GM23338 (cell line): Measurements from ENCODE around the gene PITPNC1. TPM values are rescaled to one million over a fixed set of nuclear protein-coding genes. Genes with fewer than 3 reads are reported as not detected.

Experiments used
- ATAC-seq: fragments of 200-7000 bp; cut with Tn5 transposase; 3 replicates; pipeline ENCODE4 v1.9.1; 2020
- DNase-seq: peaks from one replicate; pipeline ENCODE4 v3.0.0-alpha.2; 2015; ENCODE audit warnings: low spot score
- H2AFZ ChIP-seq: fragments of 200-600 bp; sonication (generic); 2 replicates; pipeline ENCODE4 v1.8.0; 2016; ENCODE audit warnings: antibody characterized with exemption, mild to moderate bottlenecking, moderate library complexity
- H3F3A ChIP-seq: fragments of 200-600 bp; sonication (generic); replicated peaks from 2 replicates; pipeline ENCODE4 v1.8.0; 2017; ENCODE audit warnings: antibody characterized with exemption, mixed run types, low read depth
- H3K27ac ChIP-seq: fragments of 200-600 bp; sonication (generic); 2 replicates; pipeline ENCODE4 v1.6.1; 2016; ENCODE audit warnings: low read depth
- H3K27me3 ChIP-seq: fragments of 200-600 bp; sonication (generic); 2 replicates; pipeline ENCODE4 v1.8.0; 2016; ENCODE audit warnings: mild to moderate bottlenecking, mixed run types, moderate library complexity; ENCODE audit not compliant: insufficient read depth
- H3K36me3 ChIP-seq: fragments of 200-600 bp; sonication (generic); 2 replicates; pipeline ENCODE4 v1.8.0; 2016; ENCODE audit warnings: mild to moderate bottlenecking; ENCODE audit not compliant: insufficient read depth
- H3K4me1 ChIP-seq: fragments of 200-600 bp; sonication (generic); 2 replicates; pipeline ENCODE4 v1.8.0; 2016; ENCODE audit warnings: mild to moderate bottlenecking, moderate library complexity; ENCODE audit not compliant: insufficient read depth
- H3K4me2 ChIP-seq: fragments of 200-600 bp; sonication (generic); 2 replicates; pipeline ENCODE4 v1.7.1; 2017; ENCODE audit warnings: mixed run types
- H3K4me3 ChIP-seq: fragments of 200-600 bp; sonication (generic); 2 replicates; pipeline ENCODE4 v1.6.1; 2016; ENCODE audit warnings: mixed run types
- H3K79me2 ChIP-seq: fragments of 200-600 bp; sonication (generic); replicated peaks from 2 replicates; pipeline ENCODE4 v1.8.0; 2017; ENCODE audit warnings: mild to moderate bottlenecking; ENCODE audit not compliant: insufficient read depth
- H3K9me2 ChIP-seq: fragments of 200-600 bp; sonication (generic); 2 replicates; pipeline ENCODE4 v1.8.0; 2017; ENCODE audit not compliant: insufficient read depth
- H4K20me1 ChIP-seq: fragments of 200-600 bp; sonication (generic); replicated peaks from 2 replicates; pipeline ENCODE4 v1.8.0; 2017; ENCODE audit warnings: mild to moderate bottlenecking; ENCODE audit not compliant: insufficient read depth
- H3K27ac Mint-ChIP-seq: 2 replicates; pipeline ENCODE4 v1.8.0; 2020; ENCODE audit warnings: inconsistent platforms, mild to moderate bottlenecking, moderate library complexity, mixed read lengths
- H3K27me3 Mint-ChIP-seq: 3 replicates; pipeline ENCODE4 v1.8.0; 2022; ENCODE audit warnings: low read depth, mild to moderate bottlenecking, moderate library complexity, mixed read lengths, inconsistent platforms; ENCODE audit not compliant: insufficient read depth, poor library complexity
- H3K36me3 Mint-ChIP-seq: 3 replicates; pipeline ENCODE4 v1.8.0; 2021; ENCODE audit warnings: low read depth, mild to moderate bottlenecking, inconsistent platforms, moderate library complexity, mixed read lengths
- H3K4me1 Mint-ChIP-seq: 3 replicates; pipeline ENCODE4 v1.8.0; 2020; ENCODE audit warnings: mild to moderate bottlenecking, inconsistent platforms, mixed read lengths
- H3K4me3 Mint-ChIP-seq: 3 replicates; pipeline ENCODE4 v1.8.0; 2021; ENCODE audit warnings: moderate library complexity, mild to moderate bottlenecking, inconsistent platforms, mixed read lengths
- H3K9me3 Mint-ChIP-seq: 3 replicates; pipeline ENCODE4 v1.8.0; 2020; ENCODE audit warnings: moderate library complexity, mild to moderate bottlenecking, inconsistent platforms, mixed read lengths
- CREB1 ChIP-seq: fragments of 250-450 bp; sonication (Bioruptor Pico); IDR thresholded peaks from 2 replicates; pipeline ENCODE4 v1.5.0; 2020; ENCODE audit warnings: low read depth, mild to moderate bottlenecking, moderate library complexity
- EZH2 ChIP-seq: fragments of 200-600 bp; sonication (generic); IDR thresholded peaks from one replicate; pipeline ENCODE4 v1.8.0; 2017; ENCODE audit warnings: antibody characterized with exemption, mild to moderate bottlenecking, low read depth; ENCODE audit not compliant: unreplicated experiment
- EZH2phosphoT487 ChIP-seq: fragments of 200-600 bp; sonication (generic); IDR thresholded peaks from one replicate; pipeline ENCODE4 v1.8.1; 2018; ENCODE audit warnings: antibody characterized with exemption; ENCODE audit not compliant: unreplicated experiment
- JUNB ChIP-seq: IDR thresholded peaks from one replicate; pipeline ENCODE4 v1.6.1; 2016; ENCODE audit warnings: antibody characterized with exemption; ENCODE audit not compliant: unreplicated experiment
- NANOG ChIP-seq: IDR thresholded peaks from 2 replicates; pipeline ENCODE4 v1.6.1; 2016; ENCODE audit warnings: antibody characterized with exemption, borderline replicate concordance
- POLR2AphosphoS5 ChIP-seq: IDR thresholded peaks from 2 replicates; pipeline ENCODE4 v1.6.1; 2016; ENCODE audit warnings: antibody characterized with exemption, low read depth
- REST ChIP-seq: IDR thresholded peaks from one replicate; pipeline ENCODE4 v1.6.1; 2018; ENCODE audit warnings: antibody characterized with exemption; ENCODE audit not compliant: unreplicated experiment
- STAT1 ChIP-seq: IDR thresholded peaks from one replicate; pipeline ENCODE4 v1.6.1; 2016; ENCODE audit warnings: antibody characterized with exemption; ENCODE audit not compliant: unreplicated experiment
- ZNF114 ChIP-seq: fragments of 250-450 bp; sonication (Bioruptor Pico); IDR thresholded peaks from 2 replicates; pipeline ENCODE4 v1.5.0; 2020; ENCODE audit warnings: mild to moderate bottlenecking, moderate library complexity
- ZNF331 ChIP-seq: fragments of 250-450 bp; sonication (Bioruptor Pico); IDR thresholded peaks from 2 replicates; pipeline ENCODE4 v1.5.0; 2020; ENCODE audit warnings: low read depth, mild to moderate bottlenecking, moderate library complexity
- polyA plus RNA-seq: library from polyadenylated mRNA; unstranded; fragments of >200 nt; fragmentation: Nextera tagmentation; extraction: Ambion mirVana; gene quantifications from 2 replicates; pipeline ENCODE4 v1.2.1, GENCODE V29; 2016
- total RNA-seq: library from RNA; depleted of rRNA; stranded (reverse); fragments of >200 nt; shearing (Covaris generic); gene quantifications from 2 replicates; pipeline ENCODE4 v1.2.3, GENCODE V29; 2014
- TF ChIP-seq, protein P1 (sequence below): IDR thresholded peaks from 2 replicates; pipeline ENCODE4 v1.6.1; 2016; ENCODE audit warnings: antibody characterized with exemption
- TF ChIP-seq, protein P2 (sequence below): fragments of 250-450 bp; sonication (Bioruptor Pico); IDR thresholded peaks from 2 replicates; pipeline ENCODE4 v1.5.0; 2020; ENCODE audit warnings: mild to moderate bottlenecking, moderate library complexity
- TF ChIP-seq, protein P3 (sequence below), 2 experiments: fragments of 200-600 bp in 1 of 2; sonication (generic) in 1 of 2; conservative IDR thresholded peaks; 2 replicates each; pipeline versions ENCODE4 v1.5.1 to v1.6.1; 2016 to 2017; ENCODE audit warnings: antibody characterized with exemption in 2 of 2, low read depth in 2 of 2, mild to moderate bottlenecking in 2 of 2, moderate library complexity in 1 of 2

PITPNC1 gene
- total and polyA plus RNA-seq, 2 experiments from 2014 or later: 23.0 to 32.6 TPM

GRCh38 chr17:67372751-67373150 lies 4.3 kb upstream of the PITPNC1 start:
- Mint-ChIP-seq H3K27ac (no peak overlapping the region), H3K4me3 (no peak overlapping the region), H3K36me3 (no peaks in the 10 kb centered on the region), H3K9me3 (no peaks in the 10 kb centered on the region), H3K4me1 (peaks cover 22% of the 10 kb centered on the region), H3K27me3 (peaks cover 9% of the 10 kb centered on the region)
- Histone ChIP-seq H3K79me2 (peaks cover 2% of the 10 kb centered on the region; the same call in 1 of the 2 replicates), H3F3A (peaks cover 14% of the 10 kb centered on the region; the same call in 1 of the 2 replicates), H4K20me1 (no peaks in the 10 kb centered on the region), H3K4me3 (no peak overlapping the region), H3K36me3 (no peaks in the 10 kb centered on the region), H3K4me1 (peaks cover 16% of the 10 kb centered on the region), H3K9me2 (no peaks in the 10 kb centered on the region), H3K4me2 (no peak overlapping the region), H3K27ac (no peak overlapping the region), H3K27me3 (no peaks in the 10 kb centered on the region), H2AFZ (no peak overlapping the region)
- no peak for DNase-seq
- TF ChIP-seq, protein P1, sequence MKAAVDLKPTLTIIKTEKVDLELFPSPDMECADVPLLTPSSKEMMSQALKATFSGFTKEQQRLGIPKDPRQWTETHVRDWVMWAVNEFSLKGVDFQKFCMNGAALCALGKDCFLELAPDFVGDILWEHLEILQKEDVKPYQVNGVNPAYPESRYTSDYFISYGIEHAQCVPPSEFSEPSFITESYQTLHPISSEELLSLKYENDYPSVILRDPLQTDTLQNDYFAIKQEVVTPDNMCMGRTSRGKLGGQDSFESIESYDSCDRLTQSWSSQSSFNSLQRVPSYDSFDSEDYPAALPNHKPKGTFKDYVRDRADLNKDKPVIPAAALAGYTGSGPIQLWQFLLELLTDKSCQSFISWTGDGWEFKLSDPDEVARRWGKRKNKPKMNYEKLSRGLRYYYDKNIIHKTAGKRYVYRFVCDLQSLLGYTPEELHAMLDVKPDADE: no peak
- no peak for TF ChIP-seq REST
- TF ChIP-seq EZH2: no peak
- no peak for TF ChIP-seq NANOG
- TF ChIP-seq, protein P2, sequence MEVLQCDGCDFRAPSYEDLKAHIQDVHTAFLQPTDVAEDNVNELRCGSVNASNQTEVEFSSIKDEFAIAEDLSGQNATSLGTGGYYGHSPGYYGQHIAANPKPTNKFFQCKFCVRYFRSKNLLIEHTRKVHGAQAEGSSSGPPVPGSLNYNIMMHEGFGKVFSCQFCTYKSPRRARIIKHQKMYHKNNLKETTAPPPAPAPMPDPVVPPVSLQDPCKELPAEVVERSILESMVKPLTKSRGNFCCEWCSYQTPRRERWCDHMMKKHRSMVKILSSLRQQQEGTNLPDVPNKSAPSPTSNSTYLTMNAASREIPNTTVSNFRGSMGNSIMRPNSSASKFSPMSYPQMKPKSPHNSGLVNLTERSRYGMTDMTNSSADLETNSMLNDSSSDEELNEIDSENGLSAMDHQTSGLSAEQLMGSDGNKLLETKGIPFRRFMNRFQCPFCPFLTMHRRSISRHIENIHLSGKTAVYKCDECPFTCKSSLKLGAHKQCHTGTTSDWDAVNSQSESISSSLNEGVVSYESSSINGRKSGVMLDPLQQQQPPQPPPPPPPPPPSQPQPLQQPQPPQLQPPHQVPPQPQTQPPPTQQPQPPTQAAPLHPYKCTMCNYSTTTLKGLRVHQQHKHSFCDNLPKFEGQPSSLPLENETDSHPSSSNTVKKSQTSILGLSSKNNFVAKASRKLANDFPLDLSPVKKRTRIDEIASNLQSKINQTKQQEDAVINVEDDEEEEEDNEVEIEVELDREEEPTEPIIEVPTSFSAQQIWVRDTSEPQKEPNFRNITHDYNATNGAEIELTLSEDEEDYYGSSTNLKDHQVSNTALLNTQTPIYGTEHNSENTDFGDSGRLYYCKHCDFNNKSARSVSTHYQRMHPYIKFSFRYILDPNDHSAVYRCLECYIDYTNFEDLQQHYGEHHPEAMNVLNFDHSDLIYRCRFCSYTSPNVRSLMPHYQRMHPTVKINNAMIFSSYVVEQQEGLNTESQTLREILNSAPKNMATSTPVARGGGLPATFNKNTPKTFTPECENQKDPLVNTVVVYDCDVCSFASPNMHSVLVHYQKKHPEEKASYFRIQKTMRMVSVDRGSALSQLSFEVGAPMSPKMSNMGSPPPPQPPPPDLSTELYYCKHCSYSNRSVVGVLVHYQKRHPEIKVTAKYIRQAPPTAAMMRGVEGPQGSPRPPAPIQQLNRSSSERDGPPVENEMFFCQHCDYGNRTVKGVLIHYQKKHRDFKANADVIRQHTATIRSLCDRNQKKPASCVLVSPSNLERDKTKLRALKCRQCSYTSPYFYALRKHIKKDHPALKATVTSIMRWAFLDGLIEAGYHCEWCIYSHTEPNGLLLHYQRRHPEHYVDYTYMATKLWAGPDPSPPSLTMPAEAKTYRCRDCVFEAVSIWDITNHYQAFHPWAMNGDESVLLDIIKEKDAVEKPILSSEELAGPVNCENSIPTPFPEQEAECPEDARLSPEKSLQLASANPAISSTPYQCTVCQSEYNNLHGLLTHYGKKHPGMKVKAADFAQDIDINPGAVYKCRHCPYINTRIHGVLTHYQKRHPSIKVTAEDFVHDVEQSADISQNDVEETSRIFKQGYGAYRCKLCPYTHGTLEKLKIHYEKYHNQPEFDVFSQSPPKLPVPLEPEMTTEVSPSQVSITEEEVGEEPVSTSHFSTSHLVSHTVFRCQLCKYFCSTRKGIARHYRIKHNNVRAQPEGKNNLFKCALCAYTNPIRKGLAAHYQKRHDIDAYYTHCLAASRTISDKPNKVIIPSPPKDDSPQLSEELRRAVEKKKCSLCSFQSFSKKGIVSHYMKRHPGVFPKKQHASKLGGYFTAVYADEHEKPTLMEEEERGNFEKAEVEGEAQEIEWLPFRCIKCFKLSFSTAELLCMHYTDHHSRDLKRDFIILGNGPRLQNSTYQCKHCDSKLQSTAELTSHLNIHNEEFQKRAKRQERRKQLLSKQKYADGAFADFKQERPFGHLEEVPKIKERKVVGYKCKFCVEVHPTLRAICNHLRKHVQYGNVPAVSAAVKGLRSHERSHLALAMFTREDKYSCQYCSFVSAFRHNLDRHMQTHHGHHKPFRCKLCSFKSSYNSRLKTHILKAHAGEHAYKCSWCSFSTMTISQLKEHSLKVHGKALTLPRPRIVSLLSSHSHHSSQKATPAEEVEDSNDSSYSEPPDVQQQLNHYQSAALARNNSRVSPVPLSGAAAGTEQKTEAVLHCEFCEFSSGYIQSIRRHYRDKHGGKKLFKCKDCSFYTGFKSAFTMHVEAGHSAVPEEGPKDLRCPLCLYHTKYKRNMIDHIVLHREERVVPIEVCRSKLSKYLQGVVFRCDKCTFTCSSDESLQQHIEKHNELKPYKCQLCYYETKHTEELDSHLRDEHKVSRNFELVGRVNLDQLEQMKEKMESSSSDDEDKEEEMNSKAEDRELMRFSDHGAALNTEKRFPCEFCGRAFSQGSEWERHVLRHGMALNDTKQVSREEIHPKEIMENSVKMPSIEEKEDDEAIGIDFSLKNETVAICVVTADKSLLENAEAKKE (CRISPR knock-in tag): no peak
- TF ChIP-seq, protein P3, sequence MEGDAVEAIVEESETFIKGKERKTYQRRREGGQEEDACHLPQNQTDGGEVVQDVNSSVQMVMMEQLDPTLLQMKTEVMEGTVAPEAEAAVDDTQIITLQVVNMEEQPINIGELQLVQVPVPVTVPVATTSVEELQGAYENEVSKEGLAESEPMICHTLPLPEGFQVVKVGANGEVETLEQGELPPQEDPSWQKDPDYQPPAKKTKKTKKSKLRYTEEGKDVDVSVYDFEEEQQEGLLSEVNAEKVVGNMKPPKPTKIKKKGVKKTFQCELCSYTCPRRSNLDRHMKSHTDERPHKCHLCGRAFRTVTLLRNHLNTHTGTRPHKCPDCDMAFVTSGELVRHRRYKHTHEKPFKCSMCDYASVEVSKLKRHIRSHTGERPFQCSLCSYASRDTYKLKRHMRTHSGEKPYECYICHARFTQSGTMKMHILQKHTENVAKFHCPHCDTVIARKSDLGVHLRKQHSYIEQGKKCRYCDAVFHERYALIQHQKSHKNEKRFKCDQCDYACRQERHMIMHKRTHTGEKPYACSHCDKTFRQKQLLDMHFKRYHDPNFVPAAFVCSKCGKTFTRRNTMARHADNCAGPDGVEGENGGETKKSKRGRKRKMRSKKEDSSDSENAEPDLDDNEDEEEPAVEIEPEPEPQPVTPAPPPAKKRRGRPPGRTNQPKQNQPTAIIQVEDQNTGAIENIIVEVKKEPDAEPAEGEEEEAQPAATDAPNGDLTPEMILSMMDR (conservative IDR thresholded peaks at IDR 0.05; ENCODE audit: low read depth in 2 of 2): no peak
- no peak for TF ChIP-seq POLR2AphosphoS5
- TF ChIP-seq ZNF331: no peak
- TF ChIP-seq JUNB: no peak
- no peak for TF ChIP-seq CREB1 (CRISPR knock-in tag)
- TF ChIP-seq STAT1: no peak
- no peak for TF ChIP-seq EZH2phosphoT487
- no peak for TF ChIP-seq ZNF114 (CRISPR knock-in tag)
- ATAC-seq: no peak
